ENCODE measurements around the gene FNBP1.

GRCh38 chr9:129901993-129902739 is 140.8 kb downstream of the FNBP1 start:
- TF ChIP-seq CTCF (conservative IDR thresholded peaks at IDR 0.05) (no peak), ZFX (IDR thresholded peaks at IDR 0.05) (no peak)
